ENCODE results near the gene RP9.
A peak's percentile ranks its signal among the peaks of the same experiment; 100 is the strongest.

The RP9 gene

GRCh38 chr7:33062782-33063443 is 46.3 kb downstream of the RP9 start:
- DNase-seq (ENCODE audit: low spot score) = peak; percentile 94

- DNase-seq (ENCODE audit: low spot score) = peak; percentile 17
Measured at GRCh38 chr7:33062023-33062781, 47.0 kb downstream of the RP9 start, which contains the start of gene NT5C3A. TSS of gene NT5C3A (minus strand) at chr7:33062776. CDS start at chr7:33062705, 71 bp downstream.

GRCh38 chr7:33061282-33061937 is 47.8 kb downstream of the RP9 start:
- no peak for DNase-seq (ENCODE audit: low spot score)

DNA sequence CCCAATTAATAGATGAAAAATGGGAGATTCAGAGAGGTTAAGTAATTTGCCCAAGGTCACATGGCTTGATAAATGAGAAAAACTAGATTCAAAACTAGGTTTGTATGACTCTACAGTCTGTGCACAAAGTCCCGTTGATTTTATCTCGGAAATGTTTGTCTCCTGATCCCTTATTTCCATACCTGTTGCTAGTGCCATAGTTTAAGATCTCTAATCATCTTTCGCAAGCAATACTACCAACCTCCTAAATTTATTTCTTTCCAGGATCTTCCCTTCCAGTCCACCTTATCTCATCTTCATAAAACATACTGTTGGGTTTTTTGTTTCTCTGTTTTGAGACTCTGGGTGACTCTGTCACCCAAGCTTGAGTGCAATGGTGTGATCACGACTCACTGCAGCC is 49.6 kb downstream of the RP9 start:
- DNase-seq (ENCODE audit: low spot score) = no peak

- no peak for DNase-seq (ENCODE audit: low spot score)
Measured at GRCh38 chr7:33055158-33055557, 54.0 kb downstream of the RP9 start.

GRCh38 chr7:33054261-33054964 is 54.8 kb downstream of the RP9 start:
- no peak for DNase-seq (ENCODE audit: low spot score)

DNA sequence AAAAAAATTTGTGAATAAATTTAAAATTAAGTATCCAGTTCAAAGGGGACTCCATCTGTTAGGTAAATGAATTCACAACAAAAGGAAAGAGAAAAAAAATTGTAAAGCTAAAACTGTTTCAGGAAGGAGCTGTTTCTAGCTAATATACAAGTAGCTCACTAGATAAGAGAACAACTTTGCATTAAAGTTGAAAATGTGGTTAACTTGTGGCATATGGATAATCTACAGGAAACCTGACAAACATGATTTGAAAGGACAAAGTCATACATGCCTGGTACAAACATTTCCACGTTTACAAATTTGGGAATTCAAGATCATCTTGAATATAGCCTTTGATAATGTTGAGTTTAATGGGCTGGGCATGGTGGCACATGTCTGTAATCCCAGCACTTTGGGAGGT is 55.5 kb downstream of the RP9 start:
- no peak for DNase-seq (ENCODE audit: low spot score)

DNA sequence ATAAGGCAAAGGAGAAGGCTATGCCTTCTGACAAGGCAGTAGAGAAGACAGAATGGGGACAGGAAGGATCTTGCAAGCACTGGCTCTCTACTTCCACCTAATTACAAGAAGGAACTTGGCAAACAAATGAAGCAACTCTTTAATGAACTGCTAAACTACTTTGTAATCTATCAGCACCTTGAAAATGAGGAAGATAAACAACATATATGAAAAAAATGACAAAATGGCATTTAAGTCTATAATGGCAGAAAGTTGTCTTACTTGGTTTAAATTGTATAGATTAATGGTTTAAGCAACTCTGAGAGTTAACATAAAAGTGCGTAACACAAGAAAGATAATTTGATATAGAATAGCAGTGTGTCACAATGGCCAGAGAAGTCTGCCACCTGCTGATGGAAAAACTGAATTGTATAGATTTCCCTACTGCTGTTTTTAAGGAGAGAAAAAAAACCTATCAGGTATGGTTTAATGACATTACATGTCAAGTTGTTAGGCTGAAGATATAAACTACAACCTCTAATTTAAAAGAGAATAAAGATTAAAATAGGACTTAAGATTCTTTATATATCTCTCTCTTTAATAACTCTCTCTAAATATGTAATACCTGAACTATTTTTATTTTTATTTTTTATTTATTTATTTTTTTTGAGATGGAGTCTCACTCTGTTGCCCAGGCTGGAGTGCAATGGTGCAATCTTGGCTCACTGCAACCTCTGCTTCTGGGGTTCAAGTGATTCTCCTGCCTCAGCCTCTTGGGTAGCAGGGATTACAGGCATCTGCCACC is 58.5 kb downstream of the RP9 start:
- peak; percentile 62 for DNase-seq (ENCODE audit: low spot score)

DNA sequence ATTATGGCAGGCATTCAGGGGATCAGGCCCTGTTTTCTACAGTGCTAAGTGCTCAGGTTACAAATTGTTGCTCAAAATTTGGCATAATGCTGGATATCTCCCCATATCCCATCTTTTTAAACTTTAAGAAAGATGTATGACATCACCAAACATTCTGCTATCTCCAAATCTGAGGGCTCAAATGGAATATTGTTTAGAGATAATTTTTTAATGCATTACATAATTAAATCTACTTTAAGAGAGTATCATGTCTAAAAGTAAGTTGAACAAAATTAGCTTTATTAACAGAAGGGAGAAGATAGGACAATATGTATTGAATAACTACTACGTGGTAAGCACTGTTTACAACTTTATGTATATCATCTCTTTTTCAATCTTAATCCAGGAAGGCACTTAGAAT is 60.5 kb downstream of the RP9 start:
- no peak for DNase-seq (ENCODE audit: low spot score)

- DNase-seq (ENCODE audit: low spot score) = no peak
Measured at GRCh38 chr7:33048257-33048656, 60.9 kb downstream of the RP9 start.

DNA sequence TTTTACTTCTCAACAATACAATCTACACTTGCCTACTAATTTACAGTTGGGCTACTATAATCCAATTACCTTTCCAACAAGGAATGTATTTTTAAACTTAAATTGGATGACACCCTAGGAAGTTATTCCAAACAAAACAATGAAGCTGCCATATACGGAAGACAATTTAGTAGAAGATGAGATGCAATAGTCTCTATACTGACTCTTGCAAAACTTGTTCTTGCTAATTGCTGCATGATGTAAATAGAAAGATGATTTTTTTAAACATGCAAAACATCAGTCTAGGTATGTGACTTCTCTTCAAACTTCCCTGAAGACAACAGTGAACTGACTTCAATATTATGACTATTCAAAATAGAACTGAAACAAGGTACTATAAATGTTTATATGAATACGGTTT is 64.2 kb downstream of the RP9 start:
- DNase-seq (ENCODE audit: low spot score) = no peak

Measured in pons (tissue), 1 donor.